A673 (cell line): ENCODE data around the gene AADACL3. TPM values are rescaled to one million over a fixed set of nuclear protein-coding genes. Genes with fewer than 3 reads are reported as not detected.
"Not testable (repeated sequence)": the region's sequence is repeated elsewhere in the genome, so short reads cannot be mapped to it uniquely, and the experiment has no call there.

Source experiments
- BruUV-seq: library from RNA; stranded (reverse); fragments of 400-500 nt; replicated peaks from 2 replicates; lab custom pipeline; 2021; lab: Mats Ljungman, UMichigan
- CTCF ChIA-PET: fragments of 300-600 bp; sonication (Branson Sonifier 250); formaldehyde crosslinking; loops from one replicate; lab custom pipeline; 2022; ENCODE audit warnings: antibody characterized with exemption; lab: Charles Lee
- POLR2A ChIA-PET: fragments of 300-600 bp; sonication (Branson Sonifier 250); formaldehyde crosslinking; loops from one replicate; lab custom pipeline; 2022; ENCODE audit warnings: antibody characterized with exemption; ENCODE audit not compliant: low non-redundant PET; lab: Charles Lee
- DNase-seq: peaks from one replicate; pipeline ENCODE4 v3.0.0-alpha.2; 2015; ENCODE audit warnings: low spot score
- H3K27ac ChIP-seq: fragments of 200-600 bp; sonication (generic); 2 replicates; pipeline ENCODE4 v1.5.1; 2016; ENCODE audit warnings: mixed run types, low read depth, mild to moderate bottlenecking, mixed read lengths, antibody characterized with exemption, low read length; ENCODE audit not compliant: poor library complexity, severe bottlenecking
- H3K27me3 ChIP-seq: fragments of 200-600 bp; sonication (generic); replicated peaks from 2 replicates; pipeline ENCODE4 v1.6.1; 2017; ENCODE audit warnings: mixed run types, low read depth, mild to moderate bottlenecking, mixed read lengths, antibody characterized with exemption, low read length; ENCODE audit not compliant: insufficient read depth, poor library complexity
- H3K36me3 ChIP-seq: fragments of 200-600 bp; sonication (generic); 2 replicates; pipeline ENCODE4 v1.6.1; 2016; ENCODE audit warnings: mixed run types, mild to moderate bottlenecking, mixed read lengths, antibody characterized with exemption, low read length; ENCODE audit not compliant: insufficient read depth, poor library complexity, severe bottlenecking
- H3K4me1 ChIP-seq: fragments of 200-600 bp; sonication (generic); 2 replicates; pipeline ENCODE4 v1.6.1; 2017; ENCODE audit warnings: mixed run types, mild to moderate bottlenecking, mixed read lengths, antibody characterized with exemption, low read length; ENCODE audit not compliant: insufficient read depth, poor library complexity, severe bottlenecking
- H3K4me3 ChIP-seq: fragments of 200-600 bp; sonication (generic); 2 replicates; pipeline ENCODE4 v1.5.1; 2016; ENCODE audit warnings: low read depth, mixed run types, mild to moderate bottlenecking, mixed read lengths, low read length; ENCODE audit not compliant: poor library complexity, severe bottlenecking
- H3K9me3 ChIP-seq: fragments of 200-600 bp; sonication (generic); 2 replicates; pipeline ENCODE4 v1.6.1; 2016; ENCODE audit warnings: mixed run types, low read depth, mild to moderate bottlenecking, mixed read lengths, antibody characterized with exemption, low read length; ENCODE audit not compliant: poor library complexity, severe bottlenecking
- EZH2 ChIP-seq: fragments of 200-600 bp; sonication (generic); IDR thresholded peaks from 2 replicates; pipeline ENCODE4 v1.6.1; 2017; ENCODE audit warnings: borderline replicate concordance, low read depth, mild to moderate bottlenecking, mixed read lengths, antibody characterized with exemption, low read length; ENCODE audit not compliant: poor library complexity, severe bottlenecking
- intact Hi-C: fragments of 100-400 bp; cut with micrococcal nuclease; formaldehyde crosslinking; loops from one replicate; pipeline ENCODE4 v1.10.0; 2022; ENCODE audit not compliant: unreplicated experiment
- total RNA-seq: library from RNA; stranded (reverse); gene quantifications from 2 replicates; pipeline ENCODE4 v1.2.3, GENCODE V29; 2021
- TF ChIP-seq, protein P1 (sequence below): fragments of 300-800, 200-600 bp; sonication (generic); conservative IDR thresholded peaks from 2 replicates; pipeline ENCODE4 v1.5.1; 2017; ENCODE audit warnings: low read depth, mild to moderate bottlenecking, antibody characterized with exemption, low read length, moderate library complexity, mixed read lengths

The AADACL3 gene
- total RNA-seq, 1 experiment from 2014 or later: not detected

- no peak overlapping the region for H3K27ac ChIP-seq
- POLR2A ChIA-PET: no interaction called here
- intact Hi-C loops: no loop called here
- no peaks in the 10 kb centered on the region for H3K9me3 ChIP-seq
- no TSS peak for BruUV-seq
- H3K36me3 ChIP-seq: no peaks in the 10 kb centered on the region
- no peak for DNase-seq
- CTCF ChIA-PET: no interaction called here
- TF ChIP-seq, protein P1, sequence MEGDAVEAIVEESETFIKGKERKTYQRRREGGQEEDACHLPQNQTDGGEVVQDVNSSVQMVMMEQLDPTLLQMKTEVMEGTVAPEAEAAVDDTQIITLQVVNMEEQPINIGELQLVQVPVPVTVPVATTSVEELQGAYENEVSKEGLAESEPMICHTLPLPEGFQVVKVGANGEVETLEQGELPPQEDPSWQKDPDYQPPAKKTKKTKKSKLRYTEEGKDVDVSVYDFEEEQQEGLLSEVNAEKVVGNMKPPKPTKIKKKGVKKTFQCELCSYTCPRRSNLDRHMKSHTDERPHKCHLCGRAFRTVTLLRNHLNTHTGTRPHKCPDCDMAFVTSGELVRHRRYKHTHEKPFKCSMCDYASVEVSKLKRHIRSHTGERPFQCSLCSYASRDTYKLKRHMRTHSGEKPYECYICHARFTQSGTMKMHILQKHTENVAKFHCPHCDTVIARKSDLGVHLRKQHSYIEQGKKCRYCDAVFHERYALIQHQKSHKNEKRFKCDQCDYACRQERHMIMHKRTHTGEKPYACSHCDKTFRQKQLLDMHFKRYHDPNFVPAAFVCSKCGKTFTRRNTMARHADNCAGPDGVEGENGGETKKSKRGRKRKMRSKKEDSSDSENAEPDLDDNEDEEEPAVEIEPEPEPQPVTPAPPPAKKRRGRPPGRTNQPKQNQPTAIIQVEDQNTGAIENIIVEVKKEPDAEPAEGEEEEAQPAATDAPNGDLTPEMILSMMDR: no peak
- TF ChIP-seq EZH2: no peak
- H3K4me1 ChIP-seq: no peaks in the 10 kb centered on the region
- H3K4me3 ChIP-seq: no peak overlapping the region
- H3K27me3 ChIP-seq: peaks cover 8% of the 10 kb centered on the region
Measured at GRCh38 chr1:12722626-12723025, 6.7 kb downstream of the AADACL3 start.

GRCh38 chr1:12728391-12728790 is 12.5 kb downstream of the AADACL3 start:
- TF ChIP-seq, protein P1: no peak
- TF ChIP-seq EZH2: no peak
- H3K27me3 ChIP-seq: peaks cover 8% of the 10 kb centered on the region
- intact Hi-C loops: no loop called here
- no peak overlapping the region for H3K27ac ChIP-seq
- DNase-seq: no peak
- no peaks in the 10 kb centered on the region for H3K4me1 ChIP-seq
- no peaks in the 10 kb centered on the region for H3K36me3 ChIP-seq
- ChIA-PET CTCF (no interaction called here), POLR2A (no interaction called here)
- peaks cover 3% of the 10 kb centered on the region for H3K9me3 ChIP-seq
- no TSS peak for BruUV-seq
- no peak overlapping the region for H3K4me3 ChIP-seq

GRCh38 chr1:12730156-12730555 is 14.2 kb downstream of the AADACL3 start:
- DNase-seq: no peak
- Histone ChIP-seq H3K9me3 (peaks cover 3% of the 10 kb centered on the region), H3K27ac (no peak overlapping the region), H3K4me3 (no peak overlapping the region), H3K27me3 (peaks cover 15% of the 10 kb centered on the region), H3K4me1 (no peaks in the 10 kb centered on the region), H3K36me3 (no peaks in the 10 kb centered on the region)
- ChIA-PET CTCF (no interaction called here), POLR2A (no interaction called here)
- no peak for TF ChIP-seq EZH2
- TF ChIP-seq, protein P1: no peak
- intact Hi-C loops: no loop called here
- no TSS peak for BruUV-seq

- CTCF ChIA-PET, BruUV-seq: not testable (repeated sequence)
Measured at GRCh38 chr1:12731084-12731483, 15.2 kb downstream of the AADACL3 start.

More at GRCh38 chr1:12731084-12731483, 15.2 kb downstream of the AADACL3 start:
- H3K27me3 ChIP-seq: peaks cover 13% of the 10 kb centered on the region
- H3K27ac ChIP-seq, POLR2A ChIA-PET, H3K36me3 ChIP-seq, H3K9me3 ChIP-seq, intact Hi-C loops, H3K4me3 ChIP-seq, DNase-seq, H3K4me1 ChIP-seq: not testable (repeated sequence)
